Uterus (tissue), 2 donors: ENCODE measurements around the gene FAM47E.

Experiments used
- POLR2A ChIP-seq, 2 donors: fragments of 450-650 bp; IDR thresholded peaks; one replicate each; pipeline ENCODE4 v1.6.1; 2016; ENCODE audit warnings: antibody characterized with exemption in 2 of 2, mild to moderate bottlenecking in 1 of 2, moderate library complexity in 1 of 2
- TF ChIP-seq, protein P1 (sequence below), 4 experiments: fragments of 200-600 bp in 2 of 4; fragments of 450-650 bp in 2 of 4; sonication (generic) in 2 of 4; IDR thresholded peaks; one replicate each; pipeline ENCODE4 v1.5.1; 2016 to 2019; ENCODE audit warnings: antibody characterized with exemption in 4 of 4, mild to moderate bottlenecking in 2 of 4, moderate library complexity in 1 of 4

DNA sequence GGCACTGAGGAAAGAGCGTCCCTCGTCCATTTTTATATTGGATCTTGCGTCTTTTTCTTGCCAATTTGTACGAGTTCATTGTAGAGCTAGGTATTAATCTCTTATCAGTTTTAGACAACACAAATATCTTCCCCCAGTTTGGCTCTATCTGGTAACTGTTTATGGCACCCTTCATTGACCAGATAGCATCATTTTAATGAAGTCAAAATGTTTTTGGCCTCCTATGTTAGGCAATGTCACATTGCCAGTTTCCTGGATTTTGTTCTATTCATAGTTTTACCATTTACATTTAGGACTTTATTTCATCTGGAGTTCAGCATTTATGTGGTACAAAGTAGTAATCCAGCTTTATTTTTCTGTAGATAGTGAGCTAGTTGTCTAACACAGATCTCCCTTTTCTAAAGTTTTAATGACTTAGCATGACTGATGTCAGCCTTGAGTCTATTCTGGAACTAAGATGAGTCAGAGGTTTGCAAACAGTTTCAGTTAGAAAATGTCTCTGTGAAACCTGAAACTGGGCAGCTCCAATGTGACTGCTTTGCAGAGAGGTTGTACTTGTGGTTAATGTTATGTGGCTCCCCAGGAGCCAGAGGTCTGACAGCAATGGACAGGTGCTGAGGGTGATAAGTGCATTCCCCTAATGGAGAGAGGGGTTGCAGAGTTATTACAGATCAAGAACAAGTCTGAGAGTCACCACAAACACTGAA, 49.7 kb downstream of the FAM47E start:
- TF ChIP-seq, protein P1, sequence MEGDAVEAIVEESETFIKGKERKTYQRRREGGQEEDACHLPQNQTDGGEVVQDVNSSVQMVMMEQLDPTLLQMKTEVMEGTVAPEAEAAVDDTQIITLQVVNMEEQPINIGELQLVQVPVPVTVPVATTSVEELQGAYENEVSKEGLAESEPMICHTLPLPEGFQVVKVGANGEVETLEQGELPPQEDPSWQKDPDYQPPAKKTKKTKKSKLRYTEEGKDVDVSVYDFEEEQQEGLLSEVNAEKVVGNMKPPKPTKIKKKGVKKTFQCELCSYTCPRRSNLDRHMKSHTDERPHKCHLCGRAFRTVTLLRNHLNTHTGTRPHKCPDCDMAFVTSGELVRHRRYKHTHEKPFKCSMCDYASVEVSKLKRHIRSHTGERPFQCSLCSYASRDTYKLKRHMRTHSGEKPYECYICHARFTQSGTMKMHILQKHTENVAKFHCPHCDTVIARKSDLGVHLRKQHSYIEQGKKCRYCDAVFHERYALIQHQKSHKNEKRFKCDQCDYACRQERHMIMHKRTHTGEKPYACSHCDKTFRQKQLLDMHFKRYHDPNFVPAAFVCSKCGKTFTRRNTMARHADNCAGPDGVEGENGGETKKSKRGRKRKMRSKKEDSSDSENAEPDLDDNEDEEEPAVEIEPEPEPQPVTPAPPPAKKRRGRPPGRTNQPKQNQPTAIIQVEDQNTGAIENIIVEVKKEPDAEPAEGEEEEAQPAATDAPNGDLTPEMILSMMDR (IDR thresholded peaks at IDR 0.05): no peak
- no peak for TF ChIP-seq POLR2A (IDR thresholded peaks at IDR 0.05)
